Nephron progenitor cell (in vitro differentiated cells): Measurements from ENCODE around the gene ERI2.
A peak's percentile ranks its signal among the peaks of the same experiment; 100 is the strongest.

ENCODE experiments used
- DNase-seq: peaks from one replicate; pipeline ENCODE4 v3.0.0; 2021
- H3K27ac Mint-ChIP-seq: 2 replicates; pipeline ENCODE4 v1.8.0; 2021; ENCODE audit warnings: mild to moderate bottlenecking, moderate library complexity, mixed read lengths
- H3K27me3 Mint-ChIP-seq: 2 replicates; pipeline ENCODE4 v1.8.0; 2021; ENCODE audit warnings: mild to moderate bottlenecking, low read depth, mixed read lengths; ENCODE audit not compliant: poor library complexity
- H3K36me3 Mint-ChIP-seq: 2 replicates; pipeline ENCODE4 v1.8.0; 2021; ENCODE audit warnings: low read depth, mixed read lengths
- H3K4me1 Mint-ChIP-seq: 2 replicates; pipeline ENCODE4 v1.8.0; 2021; ENCODE audit warnings: mixed read lengths
- H3K4me3 Mint-ChIP-seq: 2 replicates; pipeline ENCODE4 v1.8.0; 2021; ENCODE audit warnings: mild to moderate bottlenecking, moderate library complexity, mixed read lengths
- H3K9me3 Mint-ChIP-seq: 2 replicates; pipeline ENCODE4 v1.8.0; 2021; ENCODE audit warnings: mild to moderate bottlenecking, moderate library complexity, mixed read lengths
- TF ChIP-seq, protein P1 (sequence below): fragments of 200-600 bp; sonication (generic); IDR thresholded peaks from 2 replicates; pipeline ENCODE4 v1.5.0; 2021; ENCODE audit warnings: antibody characterized with exemption

The ERI2 gene

DNA sequence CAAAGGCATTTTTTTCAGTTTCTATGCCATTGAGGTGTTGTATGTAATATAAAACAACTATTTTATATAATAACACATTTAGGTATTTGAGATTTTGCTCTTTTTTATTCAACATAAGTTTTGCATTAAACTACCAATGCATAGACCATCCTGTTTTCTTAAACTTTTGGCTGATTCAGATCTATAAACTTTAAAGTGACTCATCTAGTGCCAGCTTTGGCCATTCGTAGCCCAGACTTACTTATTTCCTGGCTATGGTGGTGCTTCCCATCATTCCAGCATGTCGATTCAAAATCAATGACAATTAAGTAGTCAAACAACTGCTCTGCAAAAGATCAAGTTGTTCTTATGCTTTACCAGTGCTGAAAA lies 3.1 kb downstream of the ERI2 start:
- Mint-ChIP-seq H3K4me1 (peaks cover 35% of the 10 kb centered on the region), H3K9me3 (no peaks in the 10 kb centered on the region), H3K4me3 (no peak overlapping the region), H3K36me3 (peaks cover 20% of the 10 kb centered on the region), H3K27ac (peak overlapping the region; percentile 20), H3K27me3 (peaks cover 3% of the 10 kb centered on the region)
- TF ChIP-seq, protein P1, sequence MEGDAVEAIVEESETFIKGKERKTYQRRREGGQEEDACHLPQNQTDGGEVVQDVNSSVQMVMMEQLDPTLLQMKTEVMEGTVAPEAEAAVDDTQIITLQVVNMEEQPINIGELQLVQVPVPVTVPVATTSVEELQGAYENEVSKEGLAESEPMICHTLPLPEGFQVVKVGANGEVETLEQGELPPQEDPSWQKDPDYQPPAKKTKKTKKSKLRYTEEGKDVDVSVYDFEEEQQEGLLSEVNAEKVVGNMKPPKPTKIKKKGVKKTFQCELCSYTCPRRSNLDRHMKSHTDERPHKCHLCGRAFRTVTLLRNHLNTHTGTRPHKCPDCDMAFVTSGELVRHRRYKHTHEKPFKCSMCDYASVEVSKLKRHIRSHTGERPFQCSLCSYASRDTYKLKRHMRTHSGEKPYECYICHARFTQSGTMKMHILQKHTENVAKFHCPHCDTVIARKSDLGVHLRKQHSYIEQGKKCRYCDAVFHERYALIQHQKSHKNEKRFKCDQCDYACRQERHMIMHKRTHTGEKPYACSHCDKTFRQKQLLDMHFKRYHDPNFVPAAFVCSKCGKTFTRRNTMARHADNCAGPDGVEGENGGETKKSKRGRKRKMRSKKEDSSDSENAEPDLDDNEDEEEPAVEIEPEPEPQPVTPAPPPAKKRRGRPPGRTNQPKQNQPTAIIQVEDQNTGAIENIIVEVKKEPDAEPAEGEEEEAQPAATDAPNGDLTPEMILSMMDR = no peak
- DNase-seq = no peak

DNA sequence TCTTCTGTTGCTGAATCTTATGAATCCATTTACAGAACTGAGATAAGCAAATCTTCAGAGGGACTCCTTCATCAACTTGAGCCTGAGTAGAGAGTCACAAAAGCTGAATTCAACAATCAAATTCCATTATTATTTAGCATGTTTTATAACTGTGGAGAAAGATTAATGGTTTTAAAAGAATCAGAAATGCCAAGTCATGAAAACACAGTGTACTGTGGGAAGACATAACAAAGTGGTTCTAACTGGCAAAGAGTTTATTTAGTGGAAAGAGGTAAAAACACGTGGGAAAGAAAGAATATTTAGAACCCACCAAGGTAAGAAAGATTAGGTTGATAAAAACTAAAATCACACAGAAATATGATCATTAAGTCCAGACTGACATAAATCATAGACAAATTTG lies 5.0 kb downstream of the ERI2 start:
- H3K27ac Mint-ChIP-seq = no peak overlapping the region

GRCh38 chr16:20799599-20799998 lies 6.7 kb downstream of the ERI2 start:
- H3K27me3 Mint-ChIP-seq = no peaks in the 10 kb centered on the region
- H3K36me3 Mint-ChIP-seq = peaks cover 30% of the 10 kb centered on the region
- H3K9me3 Mint-ChIP-seq = no peaks in the 10 kb centered on the region
- TF ChIP-seq, protein P1 = peak; percentile 41
- no peak overlapping the region for H3K4me3 Mint-ChIP-seq
- no peak overlapping the region for H3K27ac Mint-ChIP-seq
- DNase-seq = no peak
- H3K4me1 Mint-ChIP-seq = peaks cover 13% of the 10 kb centered on the region

More for the DNA sequence above, 5.0 kb downstream of the ERI2 start:
- DNase-seq = no peak
- Mint-ChIP-seq H3K36me3 (peaks cover 30% of the 10 kb centered on the region), H3K9me3 (no peaks in the 10 kb centered on the region), H3K27me3 (no peaks in the 10 kb centered on the region), H3K4me3 (no peak overlapping the region), H3K4me1 (peaks cover 24% of the 10 kb centered on the region)
- TF ChIP-seq, protein P1 = no peak

DNA sequence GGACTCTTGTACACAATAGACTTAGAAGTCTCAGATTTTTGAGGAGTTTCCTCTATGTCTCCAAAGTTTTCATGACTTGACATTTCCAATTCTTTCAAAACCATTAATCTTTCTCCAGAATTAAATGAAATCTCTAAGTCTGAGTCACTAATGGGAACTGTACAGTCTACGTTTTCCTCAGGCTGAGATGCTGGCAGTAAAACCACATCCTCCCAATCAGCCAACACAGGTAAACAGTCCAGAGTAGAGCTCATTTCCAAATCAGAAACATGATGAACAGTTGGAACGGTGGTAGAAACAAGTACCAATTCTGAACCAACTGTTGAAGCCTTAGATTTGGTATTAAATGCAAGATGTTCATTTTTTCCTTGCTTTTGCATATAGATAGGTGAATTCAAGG lies 7.9 kb downstream of the ERI2 start:
- H3K27ac Mint-ChIP-seq = no peak overlapping the region
- no peak overlapping the region for H3K4me3 Mint-ChIP-seq

DNA sequence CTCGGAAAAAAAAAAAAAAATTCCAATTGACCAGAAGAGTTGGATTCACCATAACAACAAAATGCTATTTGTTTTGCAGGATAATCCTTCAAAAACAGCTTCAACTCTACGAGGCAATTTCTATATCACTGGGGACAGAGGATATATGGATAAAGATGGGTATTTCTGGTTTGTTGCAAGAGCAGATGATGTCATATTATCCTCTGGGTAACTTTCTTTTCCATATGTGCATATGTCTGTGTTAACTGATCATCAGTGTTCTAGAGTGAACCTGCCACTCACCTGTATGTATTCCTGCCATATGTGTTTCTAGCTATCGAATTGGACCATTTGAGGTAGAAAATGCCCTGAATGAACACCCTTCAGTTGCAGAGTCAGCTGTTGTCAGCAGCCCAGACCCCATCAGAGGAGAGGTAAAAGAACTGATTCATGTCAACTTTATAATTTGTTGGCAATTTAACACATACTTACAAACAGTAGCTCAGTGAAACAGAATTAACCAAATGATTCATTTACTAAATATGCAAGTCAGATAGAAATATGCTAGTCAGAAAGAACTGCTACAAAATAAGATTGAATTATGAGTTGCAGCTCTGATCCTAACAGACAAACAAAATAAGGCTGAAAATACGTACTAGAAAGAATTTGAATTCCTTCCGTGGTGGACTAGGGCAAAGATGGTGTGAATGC lies 14.2 kb downstream of the ERI2 start:
- Mint-ChIP-seq H3K36me3 (peaks cover 5% of the 10 kb centered on the region), H3K4me3 (no peak overlapping the region), H3K27me3 (no peaks in the 10 kb centered on the region), H3K4me1 (no peaks in the 10 kb centered on the region), H3K9me3 (no peaks in the 10 kb centered on the region), H3K27ac (no peak overlapping the region)
- no peak for DNase-seq
- TF ChIP-seq, protein P1 = no peak

More for the DNA sequence above, 7.9 kb downstream of the ERI2 start:
- TF ChIP-seq, protein P1 = no peak
- no peak for DNase-seq
- Mint-ChIP-seq H3K4me1 (peaks cover 2% of the 10 kb centered on the region), H3K27me3 (no peaks in the 10 kb centered on the region), H3K9me3 (no peaks in the 10 kb centered on the region), H3K36me3 (peaks cover 30% of the 10 kb centered on the region)

DNA sequence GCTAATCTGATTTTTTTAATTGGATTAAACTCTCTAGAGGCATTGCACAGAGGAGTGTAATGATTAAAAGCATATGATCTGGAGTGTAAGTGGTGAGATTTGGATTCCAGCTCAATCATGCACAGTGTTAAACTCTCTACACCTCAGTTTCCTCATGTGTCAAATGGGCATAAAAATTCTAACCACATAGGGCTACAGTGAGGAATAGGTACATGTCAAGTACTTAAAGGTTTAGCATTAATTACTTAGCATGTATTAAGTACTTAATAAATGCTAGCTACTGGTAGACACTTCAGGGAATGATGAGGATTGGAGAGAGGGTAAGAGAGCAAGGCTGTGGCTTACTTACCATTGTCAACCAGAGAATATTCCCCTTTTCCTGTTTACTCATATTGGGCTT lies 17.1 kb downstream of the ERI2 start:
- Mint-ChIP-seq H3K9me3 (no peaks in the 10 kb centered on the region), H3K4me1 (peaks cover 5% of the 10 kb centered on the region), H3K27me3 (no peaks in the 10 kb centered on the region), H3K27ac (no peak overlapping the region), H3K36me3 (no peaks in the 10 kb centered on the region), H3K4me3 (no peak overlapping the region)
- no peak for DNase-seq
- TF ChIP-seq, protein P1 = no peak
